HG02798 (cell line): Measurements from ENCODE around the gene LAMP1.
A peak's percentile ranks its signal among the peaks of the same experiment; 100 is the strongest.
"Not testable (repeated sequence)": the region's sequence is repeated elsewhere in the genome, so short reads cannot be mapped to it uniquely, and the experiment has no call there.

Source experiments
- ATAC-seq: cut with Tn5 transposase; IDR thresholded peaks from one replicate; pipeline ENCODE4 v1.9.1; 2021; ENCODE audit warnings: mild to moderate bottlenecking; ENCODE audit not compliant: unreplicated experiment, poor library complexity

The LAMP1 gene

GRCh38 chr13:113351514-113352026, 54.5 kb downstream of the LAMP1 start:
- no peak for ATAC-seq

GRCh38 chr13:113353254-113353653, 56.2 kb downstream of the LAMP1 start:
- no peak for ATAC-seq

- no peak for ATAC-seq
Measured at GRCh38 chr13:113354831-113355610, 58.0 kb downstream of the LAMP1 start.

GRCh38 chr13:113355621-113356020, 58.6 kb downstream of the LAMP1 start:
- no peak for ATAC-seq

GRCh38 chr13:113356596-113356995, 59.6 kb downstream of the LAMP1 start:
- ATAC-seq: no peak

- ATAC-seq: no peak
Measured at GRCh38 chr13:113357529-113357928, 60.5 kb downstream of the LAMP1 start.

- ATAC-seq: no peak
Measured at GRCh38 chr13:113358653-113359190, 61.7 kb downstream of the LAMP1 start.

- ATAC-seq: no peak
Measured at GRCh38 chr13:113359571-113359970, 62.5 kb downstream of the LAMP1 start.

GRCh38 chr13:113360446-113360845, 63.4 kb downstream of the LAMP1 start:
- no peak for ATAC-seq

GRCh38 chr13:113361406-113361805, 64.4 kb downstream of the LAMP1 start:
- ATAC-seq: peak; percentile 34

- no peak for ATAC-seq
Measured at GRCh38 chr13:113364311-113364889, 67.4 kb downstream of the LAMP1 start.

- ATAC-seq: no peak
Measured at GRCh38 chr13:113364901-113365582, 68.0 kb downstream of the LAMP1 start.

GRCh38 chr13:113365583-113365970, 68.5 kb downstream of the LAMP1 start:
- no peak for ATAC-seq

- no peak for ATAC-seq
Measured at GRCh38 chr13:113365971-113366588, 69.0 kb downstream of the LAMP1 start.

- no peak for ATAC-seq
Measured at GRCh38 chr13:113367020-113367560, 70.1 kb downstream of the LAMP1 start.

- ATAC-seq: no peak
Measured at GRCh38 chr13:113367771-113368170, 70.7 kb downstream of the LAMP1 start.

GRCh38 chr13:113368353-113368752, 71.3 kb downstream of the LAMP1 start:
- ATAC-seq: not testable (repeated sequence)

- no peak for ATAC-seq
Measured at GRCh38 chr13:113369189-113369588, 72.2 kb downstream of the LAMP1 start.

GRCh38 chr13:113369881-113370280, 72.8 kb downstream of the LAMP1 start:
- no peak for ATAC-seq

GRCh38 chr13:113371061-113371460, 74.0 kb downstream of the LAMP1 start:
- no peak for ATAC-seq
